DMS53 treated with DMSO at 0.1 percent for 48 hours (cell line): ENCODE data around the gene PHF2.
A peak's percentile ranks its signal among the peaks of the same experiment; 100 is the strongest.

Experiments
- DNase-seq: peaks from one replicate; lab custom pipeline; 2025; ENCODE audit not compliant: unreplicated experiment; lab: John Stamatoyannopoulos, UW

PHF2 gene

DNA sequence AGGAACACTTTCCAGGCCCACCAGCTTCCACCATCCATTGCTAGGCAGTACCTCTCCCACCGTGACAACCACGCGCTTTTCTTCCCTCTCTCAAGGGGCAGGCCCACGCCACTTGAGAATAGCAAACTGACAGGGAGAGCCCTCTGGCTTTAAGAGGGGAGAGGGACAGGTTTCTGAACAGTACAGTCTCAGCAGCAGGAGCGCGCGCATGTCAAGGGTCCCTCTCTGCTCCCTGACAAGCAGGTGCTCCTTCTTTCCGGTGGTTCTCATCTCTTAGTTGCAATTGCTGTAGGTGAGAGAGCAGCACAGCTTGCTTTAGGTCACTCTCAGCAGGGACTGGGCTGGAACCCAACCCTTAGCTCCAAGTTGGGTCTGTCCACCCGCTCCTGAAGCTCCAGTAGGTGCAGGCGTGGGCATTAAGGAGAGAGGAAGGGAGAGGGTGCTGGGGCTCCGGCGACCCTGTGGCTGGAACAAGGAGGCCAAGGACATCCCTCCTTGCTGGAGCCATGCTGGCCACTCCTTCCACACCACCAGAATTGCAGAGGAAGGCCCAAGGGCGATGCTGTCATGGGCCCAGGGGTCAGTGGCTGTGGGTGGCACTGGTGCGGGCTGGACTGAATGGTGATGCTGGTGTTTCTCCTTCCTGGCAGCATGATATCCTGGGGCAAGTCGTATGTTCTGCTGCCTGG lies 9.0 kb upstream of the PHF2 start:
- no peak for DNase-seq

- no peak for DNase-seq
Measured at GRCh38 chr9:93568169-93568568, 8.2 kb upstream of the PHF2 start.

GRCh38 chr9:93569621-93570174 lies 6.7 kb upstream of the PHF2 start:
- DNase-seq: no peak

GRCh38 chr9:93572221-93572620 lies 4.2 kb upstream of the PHF2 start:
- DNase-seq: no peak

DNA sequence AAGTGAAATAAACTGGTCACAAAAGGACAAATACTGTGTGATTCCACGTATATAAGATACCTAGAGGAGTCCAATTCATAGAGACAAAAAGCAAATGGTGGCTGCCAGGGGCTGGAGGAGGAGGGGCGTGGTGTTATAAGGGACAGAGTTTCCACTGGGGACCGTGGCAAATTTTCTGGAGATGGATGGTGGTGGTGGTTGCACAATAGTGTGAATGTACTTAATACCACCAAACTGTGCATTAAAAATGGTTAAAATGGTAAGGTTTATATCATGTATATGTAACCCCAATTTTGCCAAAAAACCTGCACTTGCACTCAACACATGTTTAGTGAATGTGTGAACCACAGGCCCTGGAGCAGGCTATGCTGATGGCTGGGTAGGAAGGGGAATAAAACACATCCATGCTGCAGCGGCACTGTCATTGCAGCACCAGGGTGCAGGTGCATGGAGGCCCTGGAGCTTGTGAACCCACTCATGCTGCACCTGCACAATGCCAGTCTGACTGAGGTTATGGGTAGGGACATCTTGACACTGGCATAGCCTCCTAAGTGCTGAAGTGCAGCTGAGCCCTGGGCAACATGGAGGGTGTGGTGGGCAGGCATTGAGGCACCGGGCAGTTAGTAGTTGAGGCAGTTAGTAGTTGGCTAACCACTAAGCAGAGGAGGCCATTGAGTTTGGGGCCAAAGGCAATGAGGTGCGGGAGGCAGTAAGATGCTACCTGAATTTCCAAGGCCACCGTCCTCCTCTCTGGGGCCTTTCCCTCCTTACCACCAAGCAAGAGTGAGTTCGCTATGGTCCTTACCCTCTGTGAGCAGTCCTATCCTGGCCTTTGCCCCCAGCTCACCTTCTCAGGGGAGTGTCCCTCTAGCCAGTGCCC lies 3.5 kb upstream of the PHF2 start:
- DNase-seq: no peak

GRCh38 chr9:93573516-93573828 lies 2.9 kb upstream of the PHF2 start:
- DNase-seq: no peak

- no peak for DNase-seq
Measured at GRCh38 chr9:93574091-93574899, 2.1 kb upstream of the PHF2 start.

DNA sequence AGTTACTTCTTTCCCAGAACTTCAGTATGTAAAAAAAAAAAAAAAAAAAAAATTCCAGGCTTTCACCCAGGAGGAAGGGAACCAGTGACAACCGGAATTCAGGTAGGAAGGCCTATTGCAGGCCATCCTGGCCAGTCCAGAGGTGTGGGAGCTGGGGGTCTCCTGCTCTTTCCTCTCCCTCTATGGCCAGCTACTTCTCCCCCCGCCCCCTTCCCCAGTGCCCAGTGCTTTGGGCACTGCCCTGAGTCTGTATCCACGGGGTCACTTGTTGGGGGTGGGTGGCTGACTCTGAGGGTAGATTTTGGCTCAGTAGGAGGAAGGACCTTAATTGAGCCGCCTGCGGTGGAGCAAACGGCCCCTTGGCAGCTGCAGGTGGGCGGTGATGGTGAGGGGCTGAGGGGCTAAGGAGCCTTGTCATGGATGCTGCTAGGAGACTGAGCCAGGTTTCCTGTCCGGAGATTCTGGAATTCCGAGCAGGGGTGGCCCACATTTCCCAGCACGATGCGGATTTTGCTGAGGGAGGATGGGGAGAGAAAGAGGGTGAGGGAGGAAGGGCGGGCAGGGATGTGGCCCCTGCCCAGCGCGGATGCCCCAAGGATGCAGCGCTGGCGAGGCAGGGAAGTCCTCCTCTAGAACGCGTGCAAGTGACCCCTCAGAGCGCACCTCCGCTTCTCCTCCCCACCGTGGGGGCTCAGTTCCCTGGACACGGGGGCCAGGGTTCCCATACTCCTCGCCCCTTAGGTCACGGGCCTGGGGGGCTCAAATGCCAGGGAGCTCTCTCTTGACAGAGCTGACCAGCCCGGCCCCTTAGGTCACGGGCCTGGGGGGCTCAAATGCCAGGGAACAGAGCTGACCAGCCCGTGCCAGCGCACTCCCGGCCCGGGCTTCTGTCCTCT lies 1.2 kb upstream of the PHF2 start:
- DNase-seq: no peak

GRCh38 chr9:93575796-93576257 lies 557 bp upstream of the PHF2 start:
- no peak for DNase-seq

DNA sequence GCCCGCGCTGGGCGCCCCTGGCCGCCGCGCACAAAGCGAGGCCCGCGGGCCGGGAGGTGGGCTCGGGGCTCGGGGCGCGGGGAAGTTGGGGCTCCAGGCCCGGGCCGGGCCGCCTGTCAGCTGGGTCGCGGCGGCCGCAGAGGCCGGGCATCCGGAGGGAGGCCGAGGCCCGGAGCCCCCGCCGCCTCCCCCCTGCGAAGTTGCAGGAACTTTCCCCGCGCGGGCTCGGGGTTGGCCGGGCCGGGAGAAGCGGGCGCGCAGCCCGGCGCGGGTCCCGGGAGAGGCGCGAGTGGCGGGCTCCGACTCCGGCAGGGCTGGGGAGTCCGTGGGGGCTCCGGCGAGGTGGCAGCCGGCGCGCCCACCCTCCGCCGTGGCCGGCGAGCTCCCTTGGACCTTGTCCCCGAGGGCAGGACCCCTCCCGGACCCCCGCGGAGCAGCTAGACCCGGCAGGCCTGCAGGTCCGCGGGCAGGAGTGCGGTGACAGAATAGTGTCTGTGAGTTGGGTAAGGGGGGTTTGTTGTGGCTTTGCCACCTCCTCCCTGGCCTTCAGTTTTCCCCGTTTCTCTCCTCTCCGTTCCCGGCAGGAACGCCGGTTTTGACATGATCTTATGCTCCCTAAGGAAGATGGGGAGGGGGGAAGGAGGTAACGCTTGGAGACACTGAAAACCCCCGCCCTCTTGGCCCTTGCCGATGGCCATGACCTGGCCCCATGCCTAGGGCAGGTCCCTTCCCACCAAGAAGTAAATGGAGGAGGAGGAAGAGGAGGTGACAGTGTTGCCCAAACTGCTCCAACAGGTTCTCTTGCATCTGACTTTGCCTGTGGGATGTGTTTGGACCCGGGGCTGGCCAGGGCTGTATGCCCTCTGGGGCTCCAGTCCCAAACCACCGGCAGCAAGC lies 942 bp downstream of the PHF2 start:
- DNase-seq: no peak

DNA sequence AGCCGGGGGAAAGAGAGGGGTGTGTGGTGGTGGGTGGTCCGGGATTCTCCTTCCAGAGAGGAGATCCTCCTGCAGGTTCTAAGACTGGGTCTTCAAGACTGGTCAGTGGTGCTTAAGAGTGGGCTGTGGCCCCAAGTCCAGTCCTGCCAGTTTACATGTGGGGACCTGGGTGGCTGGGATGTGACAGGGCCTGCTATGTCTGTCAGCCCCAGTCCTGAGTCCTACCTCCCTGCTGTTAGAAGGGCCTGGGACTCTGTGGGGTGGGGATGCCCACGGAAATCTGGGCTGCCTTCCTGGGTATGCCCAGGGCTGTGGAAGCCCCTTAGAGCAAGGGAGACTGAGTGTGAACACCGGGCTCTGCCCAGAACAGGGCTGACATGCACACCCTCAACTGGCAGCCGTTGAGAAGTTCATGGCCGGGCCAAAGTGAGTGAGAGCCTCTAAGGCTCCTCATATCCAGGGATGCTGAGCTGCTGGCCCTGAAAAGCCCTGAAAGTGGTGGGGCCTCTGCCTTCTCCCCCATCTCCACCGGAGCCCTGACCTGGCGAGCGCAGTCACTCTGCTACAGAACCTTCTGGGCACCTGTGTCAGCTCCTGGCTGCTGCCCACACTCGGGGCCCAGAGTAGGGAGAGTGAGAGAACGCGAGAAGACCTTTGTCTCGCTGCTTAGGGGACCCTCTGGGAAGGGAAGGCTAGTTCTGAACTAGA lies 1.7 kb downstream of the PHF2 start:
- DNase-seq: no peak

GRCh38 chr9:93578844-93579243 lies 2.5 kb downstream of the PHF2 start:
- DNase-seq: no peak

GRCh38 chr9:93579711-93580516 lies 3.5 kb downstream of the PHF2 start:
- DNase-seq: no peak

GRCh38 chr9:93580654-93581380 lies 4.4 kb downstream of the PHF2 start:
- DNase-seq: no peak

DNA sequence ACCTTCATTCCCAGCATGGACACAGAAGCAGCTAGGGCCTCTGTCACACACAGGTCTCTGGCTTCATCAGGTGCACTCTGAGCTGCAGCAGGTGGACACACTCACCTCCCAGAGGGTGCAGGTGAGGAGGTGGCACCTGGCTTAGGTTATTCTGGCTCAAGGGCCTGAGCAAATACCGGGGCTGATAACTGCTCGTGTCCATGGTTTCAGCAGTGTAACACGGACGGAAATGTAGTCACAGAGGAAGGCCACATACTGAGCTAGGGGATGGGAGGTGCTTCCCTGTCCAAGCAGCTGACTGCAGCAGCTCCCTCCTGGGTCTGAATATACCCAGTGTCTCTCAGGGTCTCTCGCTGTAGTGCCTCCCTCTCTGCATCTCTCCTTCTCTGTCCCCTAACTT lies 5.7 kb downstream of the PHF2 start:
- DNase-seq: peak; percentile 95

DNA sequence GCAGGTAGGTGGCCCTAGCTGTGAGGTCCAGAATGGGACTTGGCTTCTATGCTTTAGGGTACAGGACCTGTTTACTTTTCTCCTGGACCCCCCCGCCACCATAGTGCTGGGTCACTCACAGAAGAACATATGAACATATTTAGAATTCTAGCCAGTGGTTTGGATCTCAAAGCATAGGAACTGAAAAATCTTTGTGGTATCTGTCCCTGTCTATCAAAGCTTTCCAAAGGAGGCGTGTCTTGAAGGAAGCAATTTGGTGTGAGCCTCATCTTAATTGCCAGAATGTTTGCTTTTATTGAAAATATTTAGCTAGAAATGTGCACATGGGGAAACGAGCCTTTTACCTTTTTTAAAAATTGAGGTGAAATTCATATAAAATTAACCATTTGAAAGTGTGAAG lies 6.2 kb downstream of the PHF2 start:
- DNase-seq: no peak

DNA sequence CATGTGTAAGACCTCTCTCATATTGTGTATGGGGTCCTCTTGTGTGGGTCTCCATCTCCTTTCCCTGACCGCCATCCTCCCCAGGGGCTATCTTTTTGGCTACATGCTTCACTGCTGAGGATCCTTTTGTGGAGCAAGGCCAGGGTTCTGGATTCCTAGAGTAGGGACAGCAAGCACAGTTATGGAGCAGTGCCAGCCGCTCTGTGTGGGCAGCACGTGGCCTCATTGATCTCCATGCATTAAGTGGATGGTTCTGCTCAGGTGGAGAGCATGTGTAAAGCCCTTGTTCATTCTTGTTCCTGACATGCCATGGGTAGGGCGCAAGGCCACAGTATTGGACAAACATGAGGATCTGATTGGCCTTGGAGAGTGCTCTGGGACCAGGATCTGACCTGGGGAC lies 8.9 kb downstream of the PHF2 start:
- no peak for DNase-seq
